Mucosa of descending colon (tissue), 3 donors: Measurements from ENCODE around the gene FKBP5. TPM values are rescaled to one million over a fixed set of nuclear protein-coding genes. Genes with fewer than 3 reads are reported as not detected.
A peak's percentile ranks its signal among the peaks of the same experiment; 100 is the strongest.

Source experiments
- ATAC-seq: fragments of 200-7000 bp; cut with Tn5 transposase; one replicate; pipeline ENCODE4 v1.9.1; 2020; ENCODE audit warnings: mild to moderate bottlenecking, moderate library complexity
- DNase-seq, 3 donors: peaks; one replicate each; pipeline ENCODE4 v3.0.0-alpha.2; 2020
- H3K36me3 ChIP-seq: fragments of 200-600 bp; one replicate; pipeline ENCODE4 v1.8.0; 2021; ENCODE audit warnings: low read depth, mild to moderate bottlenecking
- H3K4me1 ChIP-seq: fragments of 200-600 bp; one replicate; pipeline ENCODE4 v1.8.0; 2021; ENCODE audit warnings: low read depth, mild to moderate bottlenecking
- H3K4me3 ChIP-seq: fragments of 200-600 bp; one replicate; pipeline ENCODE4 v1.8.0; 2021; ENCODE audit warnings: mild to moderate bottlenecking
- H3K9me3 ChIP-seq: fragments of 200-600 bp; one replicate; pipeline ENCODE4 v1.8.0; 2021; ENCODE audit warnings: mild to moderate bottlenecking
- CTCF ChIP-seq: fragments of 200-600 bp; IDR thresholded peaks from one replicate; pipeline ENCODE4 v1.8.0; 2022; ENCODE audit warnings: antibody characterized with exemption, mild to moderate bottlenecking
- intact Hi-C, 2 donors: fragments of 100-400 bp; cut with DNase I in 1 of 2; cut with micrococcal nuclease in 1 of 2; formaldehyde crosslinking; loops; one replicate each; pipeline versions ENCODE4 v1.11.0 to v1.11.1; 2022; cut with DNase I, micrococcal nuclease
- long read RNA-seq, 2 donors: library from polyadenylated mRNA; unstranded; transcript quantifications; one replicate each; pipeline ENCODE4 v2.0.0, GENCODE V29; 2019 to 2021
- total RNA-seq, 3 donors: library from RNA; stranded (reverse); fragmentation: NEBNext Ultra II Directional in 2 of 3; extraction: Animal tissue kit (Norgen Biotek cat#: 25700) in 2 of 3; gene quantifications; one replicate each; pipeline versions ENCODE4 v1.2.1 to v1.2.4, GENCODE V29; 2021 to 2023
- donor health status: DM: no; HTN: no; CAD: no; lungs with moderate emphysema.
- donor health status: DM: no; HTN: no; CAD: no.
- donor health status: DM: no; HTN: yes; CAD: no.

Gene FKBP5
- total RNA-seq = 100 to 1,000 TPM in 2 of 3 donors, 10 to 100 TPM in 1; 22.1 to 174 (median 150) TPM
- long read RNA-seq, donor 1, transcript FKBP5-201 (11 exons, 3,772 nt) = major isoform, 155 of 213 reads
- long read RNA-seq, donor 1, partial matches to known transcripts = 10 of 213 reads
- long read RNA-seq, donor 1, other reads (novel, unspliced or antisense) = 47 of 213 reads
- long read RNA-seq, donor 2, transcript FKBP5-201 (11 exons, 3,772 nt) = major isoform, 35 of 56 reads
- long read RNA-seq, donor 2, partial matches to known transcripts = 11 of 56 reads
- long read RNA-seq, donor 2, other reads (novel, unspliced or antisense) = 10 of 56 reads

GRCh38 chr6:35688605-35689322 is at the start of gene FKBP5:
FKBP5 (minus strand) TSS chr6:35688915; CDS start chr6:35642824, 46,091 bp downstream.
- no peak for TF ChIP-seq CTCF
- H3K4me1 ChIP-seq = peaks cover 6% of the 10 kb centered on the region
- H3K4me3 ChIP-seq = peak within 1 kb of the TSS; percentile 93
- ATAC-seq (peak; percentile 93), DNase-seq (peak; percentile 96 to 98 (median 96))
- intact Hi-C loops = loop anchor here (2.0 to 5.0 kb wide), 2 partner anchors 38 to 49 kb away; partner anchors contain the start of gene ARMC12 (in 1 of the 2)
- H3K9me3 ChIP-seq = no peaks in the 10 kb centered on the region
- no peaks in the 10 kb centered on the region for H3K36me3 ChIP-seq

- Histone ChIP-seq H3K36me3 (no peaks in the 10 kb centered on the region), H3K4me3 (no peak overlapping the region), H3K4me1 (peaks cover 22% of the 10 kb centered on the region), H3K9me3 (no peaks in the 10 kb centered on the region)
- ATAC-seq (peak; percentile 76), DNase-seq (peak in 1 of 3 donors; percentile 37)
- peak; percentile 83 for TF ChIP-seq CTCF
- intact Hi-C loops = loop anchor here (2.0 to 5.0 kb wide), 4 partner anchors 50 to 215 kb away; partner anchors contain the start of gene FKBP5 (in 1 of the 2)
Observed at GRCh38 chr6:35737413-35738211, 48.9 kb upstream of the FKBP5 start.

GRCh38 chr6:35736982-35737412 is 48.3 kb upstream of the FKBP5 start, which contains the start of gene ARMC12:
ARMC12 (plus strand) TSS chr6:35737032; CDS start chr6:35737109, 77 bp downstream.
- peak in 2 of 3 donors; percentile 36 to 58 for DNase-seq
- no peaks in the 10 kb centered on the region for H3K36me3 ChIP-seq

GRCh38 chr6:35736253-35736894 is 47.7 kb upstream of the FKBP5 start:
- intact Hi-C loops = loop anchor here (2.0 to 5.0 kb wide), 4 partner anchors 49 to 214 kb away; partner anchors contain the start of gene FKBP5 (in 1 of the 2)
- DNase-seq (peak; percentile 71 to 90 (median 85)), ATAC-seq (peak; percentile 37)
- H3K4me3 ChIP-seq = no peak overlapping the region
- H3K4me1 ChIP-seq = peaks cover 28% of the 10 kb centered on the region
- TF ChIP-seq CTCF = peak; percentile 87
- no peaks in the 10 kb centered on the region for H3K9me3 ChIP-seq
- no peaks in the 10 kb centered on the region for H3K36me3 ChIP-seq

More at GRCh38 chr6:35736982-35737412, 48.3 kb upstream of the FKBP5 start, which contains the start of gene ARMC12:
- no peak for ATAC-seq
- Histone ChIP-seq H3K9me3 (no peaks in the 10 kb centered on the region), H3K4me3 (no peak within 1 kb of the TSS), H3K4me1 (peaks cover 27% of the 10 kb centered on the region)
- no peak for TF ChIP-seq CTCF
- intact Hi-C loops = loop anchor here (2.0 to 5.0 kb wide), 4 partner anchors 50 to 215 kb away; partner anchors contain the start of gene FKBP5 (in 1 of the 2)
